D721Med (cell line): Measurements from ENCODE around the gene DPP10.

Experiments used
- DNase-seq: peaks from one replicate; pipeline ENCODE4 v3.0.0; 2011; ENCODE audit warnings: low spot score; ENCODE audit not compliant: insufficient read length
- FAIRE-seq: peaks from 2 replicates; lab custom pipeline; 2011; peaks lifted over from hg19 to GRCh38; lab: Jason Lieb, UNC
- TF ChIP-seq, protein P1 (sequence below): IDR thresholded peaks from 2 replicates; pipeline ENCODE4 v1.5.1; 2012; ENCODE audit warnings: mild to moderate bottlenecking, control low read depth; ENCODE audit not compliant: insufficient read depth; ENCODE audit errors: missing control alignments

Gene DPP10

DNA sequence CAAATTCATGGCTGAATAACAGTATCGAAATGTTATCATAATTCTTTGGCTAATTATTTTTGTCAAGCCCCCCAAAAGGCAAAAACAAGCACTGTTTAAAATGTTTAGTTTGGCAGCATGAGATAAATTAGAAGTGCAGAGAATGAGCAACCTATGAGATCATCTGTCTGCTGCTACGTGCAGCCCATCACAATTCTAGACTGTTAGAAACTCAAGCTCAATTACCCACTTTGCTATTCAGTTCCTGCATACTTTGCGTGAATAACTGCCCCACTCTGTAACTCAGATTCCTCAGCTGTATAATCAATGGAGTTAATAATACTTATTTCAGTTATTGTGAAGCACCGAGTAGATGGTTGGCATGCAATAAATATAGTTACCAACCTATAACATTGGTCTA lies 1181.9 kb downstream of the DPP10 start:
- TF ChIP-seq, protein P1, sequence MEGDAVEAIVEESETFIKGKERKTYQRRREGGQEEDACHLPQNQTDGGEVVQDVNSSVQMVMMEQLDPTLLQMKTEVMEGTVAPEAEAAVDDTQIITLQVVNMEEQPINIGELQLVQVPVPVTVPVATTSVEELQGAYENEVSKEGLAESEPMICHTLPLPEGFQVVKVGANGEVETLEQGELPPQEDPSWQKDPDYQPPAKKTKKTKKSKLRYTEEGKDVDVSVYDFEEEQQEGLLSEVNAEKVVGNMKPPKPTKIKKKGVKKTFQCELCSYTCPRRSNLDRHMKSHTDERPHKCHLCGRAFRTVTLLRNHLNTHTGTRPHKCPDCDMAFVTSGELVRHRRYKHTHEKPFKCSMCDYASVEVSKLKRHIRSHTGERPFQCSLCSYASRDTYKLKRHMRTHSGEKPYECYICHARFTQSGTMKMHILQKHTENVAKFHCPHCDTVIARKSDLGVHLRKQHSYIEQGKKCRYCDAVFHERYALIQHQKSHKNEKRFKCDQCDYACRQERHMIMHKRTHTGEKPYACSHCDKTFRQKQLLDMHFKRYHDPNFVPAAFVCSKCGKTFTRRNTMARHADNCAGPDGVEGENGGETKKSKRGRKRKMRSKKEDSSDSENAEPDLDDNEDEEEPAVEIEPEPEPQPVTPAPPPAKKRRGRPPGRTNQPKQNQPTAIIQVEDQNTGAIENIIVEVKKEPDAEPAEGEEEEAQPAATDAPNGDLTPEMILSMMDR, result no peak
- FAIRE-seq, result no peak
- DNase-seq, result no peak

DNA sequence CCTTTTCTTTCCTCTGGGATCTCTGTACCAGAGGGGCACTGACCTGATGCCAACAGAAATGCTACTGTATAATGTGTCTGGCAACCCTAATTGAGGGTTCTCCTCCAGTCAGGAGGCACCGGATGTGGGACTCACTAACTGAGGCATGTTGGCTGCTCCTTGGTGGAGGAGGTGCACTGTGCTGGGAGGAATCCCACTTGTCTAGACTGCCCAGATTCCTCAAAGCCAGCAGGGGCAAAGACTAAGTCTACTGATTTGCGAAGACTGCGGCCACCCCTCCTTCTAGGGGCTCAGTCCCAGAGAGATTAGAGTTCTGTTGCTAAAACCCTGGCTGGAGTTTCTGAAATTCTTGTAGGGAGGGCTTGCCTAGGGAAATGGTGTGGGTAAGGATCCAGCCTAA lies 1192.1 kb downstream of the DPP10 start:
- FAIRE-seq (no peak), DNase-seq (no peak)
- TF ChIP-seq, protein P1, result no peak

DNA sequence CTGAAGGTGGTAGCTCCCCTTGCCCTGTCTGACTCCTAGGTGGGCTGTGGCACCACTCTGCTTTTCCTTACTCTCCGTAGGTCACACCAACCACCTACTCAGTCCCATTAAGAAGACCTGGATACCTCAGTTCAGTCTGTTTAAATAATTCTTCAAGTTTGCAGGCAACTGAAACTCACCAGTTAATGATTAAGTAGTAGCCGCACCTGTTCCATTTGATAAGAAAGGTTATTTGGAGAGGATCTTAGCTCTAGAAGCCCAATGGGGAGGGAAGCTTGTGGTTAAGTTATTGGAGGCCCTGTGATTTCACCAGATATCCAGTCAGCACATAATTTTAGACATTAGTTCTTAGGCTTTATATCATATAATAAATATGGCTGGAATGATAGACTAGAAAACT lies 1193.0 kb downstream of the DPP10 start:
- FAIRE-seq (no peak), DNase-seq (no peak)
- TF ChIP-seq, protein P1, result no peak

DNA sequence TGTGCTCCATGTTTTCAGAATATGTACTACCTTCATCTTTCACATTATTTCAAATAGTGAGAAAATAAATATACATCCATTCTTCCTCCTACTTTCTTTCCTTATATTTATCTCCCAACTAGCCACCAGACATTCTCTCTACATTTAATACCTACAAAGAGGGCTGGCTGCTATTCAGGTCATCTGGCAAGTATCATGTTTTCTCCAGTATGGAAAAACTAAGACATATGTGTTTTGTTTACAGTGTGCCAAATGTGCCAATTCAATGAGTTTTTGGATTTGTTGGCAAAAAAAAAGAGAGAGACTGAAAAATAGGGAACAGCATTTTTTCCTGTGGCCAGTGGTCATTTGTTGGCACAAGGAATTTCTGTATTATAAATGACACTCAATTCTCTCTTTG lies 1207.3 kb downstream of the DPP10 start:
- TF ChIP-seq, protein P1, result no peak
- FAIRE-seq, result no peak
- DNase-seq, result no peak

DNA sequence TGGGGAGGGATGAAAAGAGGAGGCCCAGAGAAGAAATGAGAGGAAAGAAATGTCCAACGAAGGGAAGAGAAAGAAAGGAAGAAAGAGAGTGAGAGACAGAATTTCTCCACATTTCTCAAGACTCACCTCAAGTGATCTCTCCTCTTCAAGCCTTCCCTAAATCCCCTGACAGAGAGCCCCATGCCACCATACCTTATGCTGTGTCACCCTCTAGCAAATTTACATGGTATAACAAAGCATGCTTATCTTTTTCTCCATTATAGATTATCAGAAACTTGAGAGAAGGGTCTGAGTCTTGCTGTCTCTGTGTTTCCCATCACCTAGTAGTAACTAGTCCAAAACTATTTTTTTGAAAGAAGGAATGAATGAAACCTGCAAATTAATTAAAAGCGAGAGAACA lies 1208.4 kb downstream of the DPP10 start:
- TF ChIP-seq, protein P1, result no peak
- no peak for DNase-seq
- FAIRE-seq, result no peak

DNA sequence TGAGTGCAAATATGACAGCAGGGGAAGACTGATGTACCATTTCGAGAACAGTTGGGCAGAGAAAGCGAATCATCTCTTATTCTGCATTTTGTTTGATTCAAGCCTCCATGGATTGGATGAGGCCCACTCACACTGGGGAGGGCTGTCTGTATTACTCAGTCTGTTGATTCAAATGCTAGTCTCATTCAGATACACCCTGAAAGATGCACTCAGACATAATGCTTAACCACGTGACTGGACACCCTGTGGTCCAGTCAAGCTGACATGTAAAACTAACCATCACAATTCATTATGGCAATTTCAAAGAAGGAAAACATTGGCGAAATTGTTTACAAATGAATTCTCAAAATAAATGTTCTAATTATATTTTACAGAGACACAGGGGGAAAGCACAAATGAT lies 1210.2 kb downstream of the DPP10 start:
- TF ChIP-seq, protein P1, result no peak
- FAIRE-seq, result no peak

DNA sequence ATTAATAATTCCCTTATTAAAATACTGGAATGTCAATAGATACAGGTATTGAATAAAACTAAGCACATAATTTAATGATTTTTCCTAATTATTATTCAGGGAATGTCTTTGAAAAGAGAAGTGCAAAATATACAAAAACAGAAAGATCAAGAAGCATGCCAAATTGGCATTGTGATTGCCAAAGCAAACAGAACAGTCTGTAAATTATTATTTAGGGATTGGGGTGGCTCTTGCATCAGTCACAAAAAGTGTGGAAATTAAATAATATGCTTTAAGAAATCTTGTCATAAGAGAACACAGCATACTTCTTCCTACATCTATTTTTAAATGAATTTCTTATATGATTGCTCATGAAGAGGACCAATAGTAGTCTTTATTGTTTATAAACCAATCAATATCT lies 1211.9 kb downstream of the DPP10 start:
- FAIRE-seq, result no peak
- TF ChIP-seq, protein P1, result no peak
- DNase-seq, result no peak

More for the DNA sequence above, 1210.2 kb downstream of the DPP10 start:
- DNase-seq, result no peak
